Measurements from ENCODE around the gene ARNT2.

The ARNT2 gene

GRCh38 chr15:80431635-80432344, 27.6 kb downstream of the ARNT2 start:
- no peak for TF ChIP-seq MAX (IDR thresholded peaks at IDR 0.05; ENCODE audit: low read depth, low read length)
- TF ChIP-seq POLR2A (IDR thresholded peaks at IDR 0.05; ENCODE audit: extremely low read depth, insufficient read length), result no peak
- no peak for TF ChIP-seq MYC (IDR thresholded peaks at IDR 0.05; ENCODE audit: low read depth, low read length)
- TF ChIP-seq CTCF (IDR thresholded peaks at IDR 0.05; ENCODE audit: low read depth, low read length), result no peak
- DNase-seq (ENCODE audit: low read depth), result no peak
- H3K4me3 ChIP-seq (ENCODE audit: low read depth, low read length), result no peak overlapping the region

- TF ChIP-seq MYC (IDR thresholded peaks at IDR 0.05; ENCODE audit: low read depth, low read length) (no peak), MAX (IDR thresholded peaks at IDR 0.05; ENCODE audit: low read depth, low read length) (no peak), POLR2A (IDR thresholded peaks at IDR 0.05; ENCODE audit: extremely low read depth, insufficient read length) (no peak), CTCF (IDR thresholded peaks at IDR 0.05; ENCODE audit: low read depth, low read length) (no peak)
- DNase-seq (ENCODE audit: low read depth), result no peak
- no peak overlapping the region for H3K4me3 ChIP-seq (ENCODE audit: low read depth, low read length)
These were observed 28.1 kb downstream of the ARNT2 start for GRCh38 chr15:80432345-80432702.

- TF ChIP-seq MYC (IDR thresholded peaks at IDR 0.05; ENCODE audit: low read depth, low read length) (no peak), CTCF (IDR thresholded peaks at IDR 0.05; ENCODE audit: low read depth, low read length) (no peak), MAX (IDR thresholded peaks at IDR 0.05; ENCODE audit: low read depth, low read length) (no peak), POLR2A (IDR thresholded peaks at IDR 0.05; ENCODE audit: extremely low read depth, insufficient read length) (no peak)
- no peak overlapping the region for H3K4me3 ChIP-seq (ENCODE audit: low read depth, low read length)
- DNase-seq (ENCODE audit: low read depth), result no peak
These were observed 29.7 kb downstream of the ARNT2 start for GRCh38 chr15:80433836-80434235.

- peak; percentile 9 for DNase-seq (ENCODE audit: low read depth)
- H3K4me3 ChIP-seq (ENCODE audit: low read depth, low read length), result no peak overlapping the region
- TF ChIP-seq CTCF (IDR thresholded peaks at IDR 0.05; ENCODE audit: low read depth, low read length), result no peak
- no peak for TF ChIP-seq MYC (IDR thresholded peaks at IDR 0.05; ENCODE audit: low read depth, low read length)
- TF ChIP-seq MAX (IDR thresholded peaks at IDR 0.05; ENCODE audit: low read depth, low read length), result no peak
- TF ChIP-seq POLR2A (IDR thresholded peaks at IDR 0.05; ENCODE audit: extremely low read depth, insufficient read length), result no peak
These were observed 30.9 kb downstream of the ARNT2 start for GRCh38 chr15:80434926-80435720.

- TF ChIP-seq MAX (IDR thresholded peaks at IDR 0.05; ENCODE audit: low read depth, low read length) (no peak), MYC (IDR thresholded peaks at IDR 0.05; ENCODE audit: low read depth, low read length) (no peak), POLR2A (IDR thresholded peaks at IDR 0.05; ENCODE audit: extremely low read depth, insufficient read length) (no peak), CTCF (IDR thresholded peaks at IDR 0.05; ENCODE audit: low read depth, low read length) (no peak)
- H3K4me3 ChIP-seq (ENCODE audit: low read depth, low read length), result no peak overlapping the region
- DNase-seq (ENCODE audit: low read depth), result peak; percentile 12
These were observed 32.5 kb downstream of the ARNT2 start for GRCh38 chr15:80436511-80437307.

All from NB4 (cell line).